ENCODE measurements around the gene IQSEC1. TPM values are rescaled to one million over a fixed set of nuclear protein-coding genes. Genes with fewer than 3 reads are reported as not detected.

Gene IQSEC1
- total RNA-seq, 2 donors from 2014 or later = 22.7 to 24.5 TPM

- Mint-ChIP-seq H3K27ac (no peak overlapping the region), H3K36me3 (ENCODE audit: low read depth) (no peaks in the 10 kb centered on the region)
- 92 to 94% methylated on average over 3 to 11 of the region's 11 CpGs for WGBS, 2 experiments (ENCODE audit: insufficient coverage in 1 of 2, insufficient read length in 1 of 2)
Measured at GRCh38 chr3:13066236-13066635, 7.0 kb downstream of the IQSEC1 start.

GRCh38 chr3:13065727-13066126, 7.5 kb downstream of the IQSEC1 start:
- Mint-ChIP-seq H3K4me1 (no peaks in the 10 kb centered on the region), H3K9me3 (no peaks in the 10 kb centered on the region), H3K4me3 (no peak overlapping the region), H3K36me3 (ENCODE audit: low read depth) (no peaks in the 10 kb centered on the region), H3K27ac (no peak overlapping the region), H3K27me3 (ENCODE audit: insufficient read depth) (no peaks in the 10 kb centered on the region)
- Histone ChIP-seq H3K4me1 (ENCODE audit: control insufficient read depth, insufficient read depth, low read length) (no peaks in the 10 kb centered on the region), H3K9ac (ENCODE audit: extremely low read depth, low read length, poor library complexity, severe bottlenecking) (no peak overlapping the region), H3K4me3 (ENCODE audit: low read length) (no peak overlapping the region), H3K9me3 (ENCODE audit: control insufficient read depth, low read length) (no peaks in the 10 kb centered on the region), H3K27me3 (ENCODE audit: control insufficient read depth, insufficient read depth, low read length, poor library complexity, severe bottlenecking) (no peaks in the 10 kb centered on the region), H3K36me3 (ENCODE audit: control insufficient read depth, insufficient read depth, low read length) (no peaks in the 10 kb centered on the region), H3K27ac (ENCODE audit: low read depth, low read length) (no peak overlapping the region)
- no peak for DNase-seq
- TF ChIP-seq CTCF (conservative IDR thresholded peaks at IDR 0.05) = no peak
- 64 to 69% methylated on average over 4 of the region's 4 CpGs for WGBS, 2 experiments (ENCODE audit: insufficient coverage in 1 of 2, insufficient read length in 1 of 2)

More at GRCh38 chr3:13066236-13066635, 7.0 kb downstream of the IQSEC1 start:
- no peaks in the 10 kb centered on the region for H3K36me3 ChIP-seq (ENCODE audit: control insufficient read depth, insufficient read depth, low read length)
- no peak for DNase-seq
- no peaks in the 10 kb centered on the region for H3K9me3 ChIP-seq (ENCODE audit: control insufficient read depth, low read length)
- H3K27ac ChIP-seq (ENCODE audit: low read depth, low read length) = no peak overlapping the region
- H3K4me3 Mint-ChIP-seq = no peak overlapping the region
- no peaks in the 10 kb centered on the region for H3K4me1 Mint-ChIP-seq
- no peaks in the 10 kb centered on the region for H3K9me3 Mint-ChIP-seq
- no peaks in the 10 kb centered on the region for H3K27me3 Mint-ChIP-seq (ENCODE audit: insufficient read depth)
- TF ChIP-seq CTCF (conservative IDR thresholded peaks at IDR 0.05) = no peak
- no peaks in the 10 kb centered on the region for H3K27me3 ChIP-seq (ENCODE audit: control insufficient read depth, insufficient read depth, low read length, poor library complexity, severe bottlenecking)
- H3K9ac ChIP-seq (ENCODE audit: extremely low read depth, low read length, poor library complexity, severe bottlenecking) = no peak overlapping the region
- no peak overlapping the region for H3K4me3 ChIP-seq (ENCODE audit: low read length)
- no peaks in the 10 kb centered on the region for H3K4me1 ChIP-seq (ENCODE audit: control insufficient read depth, insufficient read depth, low read length)

GRCh38 chr3:13064964-13065363, 8.3 kb downstream of the IQSEC1 start:
- no peaks in the 10 kb centered on the region for H3K9me3 Mint-ChIP-seq
- no peak overlapping the region for H3K4me3 ChIP-seq (ENCODE audit: low read length)
- H3K27me3 Mint-ChIP-seq (ENCODE audit: insufficient read depth) = peaks cover 1% of the 10 kb centered on the region
- no peaks in the 10 kb centered on the region for H3K27me3 ChIP-seq (ENCODE audit: control insufficient read depth, insufficient read depth, low read length, poor library complexity, severe bottlenecking)
- H3K9me3 ChIP-seq (ENCODE audit: control insufficient read depth, low read length) = no peaks in the 10 kb centered on the region
- no peaks in the 10 kb centered on the region for H3K36me3 Mint-ChIP-seq (ENCODE audit: low read depth)
- no peaks in the 10 kb centered on the region for H3K36me3 ChIP-seq (ENCODE audit: control insufficient read depth, insufficient read depth, low read length)
- H3K9ac ChIP-seq (ENCODE audit: extremely low read depth, low read length, poor library complexity, severe bottlenecking) = no peak overlapping the region
- DNase-seq = no peak
- no peak for TF ChIP-seq CTCF (conservative IDR thresholded peaks at IDR 0.05)
- WGBS, 2 experiments (ENCODE audit: insufficient coverage in 1 of 2, insufficient read length in 1 of 2) = 90 to 93% methylated on average over 2 to 4 of the region's 4 CpGs
- no peak overlapping the region for H3K4me3 Mint-ChIP-seq
- H3K4me1 ChIP-seq (ENCODE audit: control insufficient read depth, insufficient read depth, low read length) = no peaks in the 10 kb centered on the region
- H3K27ac ChIP-seq (ENCODE audit: low read depth, low read length) = no peak overlapping the region
- no peak overlapping the region for H3K27ac Mint-ChIP-seq
- no peaks in the 10 kb centered on the region for H3K4me1 Mint-ChIP-seq
